NT2/D1 (cell line): Measurements from ENCODE around the gene HLX.

Experiments used
- DNase-seq: peaks from one replicate; pipeline ENCODE4 v3.0.0-alpha.2; 2011; ENCODE audit warnings: low read depth, low spot score
- H3K27me3 ChIP-seq: 2 replicates; pipeline ENCODE4 v1.6.0; 2011; ENCODE audit warnings: mild to moderate bottlenecking; ENCODE audit not compliant: insufficient read length, insufficient read depth
- H3K36me3 ChIP-seq: 2 replicates; pipeline ENCODE4 v1.6.1; 2011; ENCODE audit warnings: mild to moderate bottlenecking, low read length, mixed read lengths; ENCODE audit not compliant: insufficient read depth, insufficient read length
- H3K4me1 ChIP-seq: 2 replicates; pipeline ENCODE4 v1.5.1; 2011; ENCODE audit not compliant: insufficient read depth, insufficient read length
- H3K4me3 ChIP-seq: 2 replicates; pipeline ENCODE4 v1.5.1; 2011; ENCODE audit warnings: low read depth; ENCODE audit not compliant: insufficient read length
- H3K9ac ChIP-seq: 2 replicates; pipeline ENCODE4 v1.6.0; 2011; ENCODE audit warnings: low read depth; ENCODE audit not compliant: insufficient read length
- H3K9me3 ChIP-seq: 2 replicates; pipeline ENCODE4 v1.5.1; 2011; ENCODE audit warnings: mild to moderate bottlenecking, low read length; ENCODE audit not compliant: insufficient read depth
- SUZ12 ChIP-seq: IDR thresholded peaks from 2 replicates; pipeline ENCODE4 v1.6.1; 2011; ENCODE audit not compliant: insufficient read length, insufficient read depth; ENCODE audit errors: extremely low read depth
- YY1 ChIP-seq: IDR thresholded peaks from 2 replicates; pipeline ENCODE4 v1.6.1; 2011; ENCODE audit not compliant: insufficient read length, insufficient read depth
- ZNF274 ChIP-seq: IDR thresholded peaks from 2 replicates; pipeline ENCODE4 v1.6.1; 2011; ENCODE audit warnings: mild to moderate bottlenecking, low read depth, low read length

Gene HLX

DNA sequence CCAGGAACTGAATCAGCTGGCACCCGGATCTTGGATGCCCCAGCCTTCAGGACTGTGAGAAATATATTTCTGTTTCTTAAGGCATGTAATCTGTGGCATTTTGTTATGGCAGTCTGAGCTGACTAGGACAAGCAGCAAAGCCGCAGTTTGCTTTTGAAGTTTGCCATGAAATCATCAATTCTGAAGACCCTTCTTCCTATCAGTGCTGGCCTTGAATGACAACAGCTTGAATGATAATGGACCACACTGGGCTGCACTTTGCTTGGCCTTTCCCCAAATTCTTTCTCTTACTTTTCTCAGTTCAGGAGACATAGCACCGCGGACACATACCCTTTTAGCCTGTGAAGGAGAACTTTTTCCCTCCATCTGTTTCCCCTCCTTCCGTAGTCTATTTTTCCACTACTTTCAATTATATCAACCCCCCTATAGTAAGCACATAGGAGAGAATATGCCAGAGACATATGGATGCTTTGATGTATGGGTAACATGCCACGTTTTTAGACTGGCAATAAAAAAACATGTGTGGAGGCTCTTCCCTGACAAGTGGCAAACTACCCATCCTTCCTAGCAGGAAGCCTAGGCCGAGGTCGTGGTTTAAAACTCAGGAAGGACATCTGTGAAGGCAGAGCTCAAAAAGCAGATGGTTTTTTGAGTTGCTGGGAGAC, 42.9 kb downstream of the HLX start:
- Histone ChIP-seq H3K4me3 (no peak overlapping the region), H3K36me3 (no peaks in the 10 kb centered on the region), H3K9me3 (no peaks in the 10 kb centered on the region), H3K27me3 (no peaks in the 10 kb centered on the region), H3K9ac (no peak overlapping the region), H3K4me1 (peaks cover 2% of the 10 kb centered on the region)
- TF ChIP-seq ZNF274 = no peak
- no peak for TF ChIP-seq SUZ12
- TF ChIP-seq YY1 = no peak
- peak; percentile 62 for DNase-seq

DNA sequence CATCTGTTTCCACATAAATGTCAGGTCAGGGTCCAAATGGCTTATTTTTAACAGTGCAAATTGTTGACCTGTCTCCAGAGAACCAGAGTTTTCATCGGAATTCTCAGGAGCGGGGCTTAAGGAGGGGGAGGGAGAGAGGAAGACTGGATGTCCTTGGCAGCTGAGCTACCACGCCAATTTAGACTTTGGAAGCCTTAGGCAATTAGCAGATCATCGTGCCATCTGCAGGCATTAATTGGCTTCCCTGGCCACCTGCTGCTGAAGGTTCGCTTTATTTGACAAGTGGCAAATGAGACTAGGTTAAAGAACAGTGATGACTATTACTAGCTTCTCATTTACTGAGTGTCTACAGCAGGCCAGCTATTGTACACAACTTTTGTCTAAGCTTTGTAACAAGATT, 43.7 kb downstream of the HLX start:
- Histone ChIP-seq H3K9me3 (no peaks in the 10 kb centered on the region), H3K36me3 (no peaks in the 10 kb centered on the region), H3K4me1 (peaks cover 2% of the 10 kb centered on the region), H3K9ac (no peak overlapping the region), H3K27me3 (no peaks in the 10 kb centered on the region), H3K4me3 (no peak overlapping the region)
- no peak for DNase-seq
- TF ChIP-seq SUZ12 (no peak), ZNF274 (no peak), YY1 (no peak)

DNA sequence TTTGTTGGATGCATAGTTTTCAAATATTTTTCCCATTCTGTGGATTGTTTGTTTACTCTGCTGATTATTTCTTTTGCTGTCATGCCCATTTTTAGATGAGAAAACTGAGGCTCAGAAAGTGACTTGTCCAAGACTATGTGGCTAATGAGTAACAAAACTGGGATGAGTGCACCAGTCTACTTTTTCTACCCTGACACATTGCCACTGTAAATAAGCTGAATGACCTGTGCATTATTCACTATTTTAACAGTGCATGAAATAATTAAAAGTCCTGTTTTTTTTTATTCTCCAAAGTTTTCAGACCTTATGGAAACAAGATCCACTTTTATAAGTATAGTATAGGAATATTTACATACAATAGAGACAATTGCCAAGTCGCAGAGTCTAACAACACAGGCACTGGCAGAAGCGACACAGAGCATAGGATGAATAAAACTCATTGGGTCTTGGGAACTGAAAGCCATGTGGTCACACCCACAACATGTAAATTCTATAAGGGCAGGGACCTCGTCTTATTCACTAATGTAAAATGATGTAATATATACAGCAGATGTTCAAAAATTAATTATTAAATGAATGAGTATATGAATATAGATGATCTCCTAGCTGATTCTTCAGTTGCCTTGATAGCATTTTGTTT, 45.2 kb downstream of the HLX start:
- no peaks in the 10 kb centered on the region for H3K36me3 ChIP-seq
- no peak for TF ChIP-seq SUZ12
- TF ChIP-seq YY1 = no peak
- TF ChIP-seq ZNF274 = no peak
- no peaks in the 10 kb centered on the region for H3K27me3 ChIP-seq
- H3K9ac ChIP-seq = no peak overlapping the region
- no peak overlapping the region for H3K4me3 ChIP-seq
- no peaks in the 10 kb centered on the region for H3K9me3 ChIP-seq
- DNase-seq = no peak
- peaks cover 2% of the 10 kb centered on the region for H3K4me1 ChIP-seq

DNA sequence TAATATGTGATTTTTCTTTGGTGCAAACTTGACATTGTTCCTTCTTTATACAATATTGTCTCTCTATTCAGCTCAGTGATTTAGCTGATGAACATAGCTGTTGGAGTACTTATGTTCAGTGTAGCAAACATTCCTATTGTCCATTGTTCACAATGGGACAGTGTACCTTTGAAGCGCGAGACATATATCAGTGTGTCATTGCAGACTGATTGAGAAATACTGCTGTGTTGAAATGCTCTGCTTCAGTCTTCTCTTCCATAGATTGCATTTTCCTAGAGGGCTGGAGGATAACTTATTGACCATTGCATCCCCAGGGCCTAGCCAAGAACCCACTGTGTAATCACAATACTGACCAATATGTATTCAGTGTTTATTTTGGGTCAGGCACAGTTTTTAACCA, 46.5 kb downstream of the HLX start:
- H3K27me3 ChIP-seq = no peaks in the 10 kb centered on the region
- H3K9me3 ChIP-seq = no peaks in the 10 kb centered on the region
- no peaks in the 10 kb centered on the region for H3K36me3 ChIP-seq
- peaks cover 2% of the 10 kb centered on the region for H3K4me1 ChIP-seq
- no peak for DNase-seq
- no peak overlapping the region for H3K4me3 ChIP-seq
- no peak overlapping the region for H3K9ac ChIP-seq
- TF ChIP-seq ZNF274 = no peak
- TF ChIP-seq SUZ12 = no peak
- TF ChIP-seq YY1 = no peak

DNA sequence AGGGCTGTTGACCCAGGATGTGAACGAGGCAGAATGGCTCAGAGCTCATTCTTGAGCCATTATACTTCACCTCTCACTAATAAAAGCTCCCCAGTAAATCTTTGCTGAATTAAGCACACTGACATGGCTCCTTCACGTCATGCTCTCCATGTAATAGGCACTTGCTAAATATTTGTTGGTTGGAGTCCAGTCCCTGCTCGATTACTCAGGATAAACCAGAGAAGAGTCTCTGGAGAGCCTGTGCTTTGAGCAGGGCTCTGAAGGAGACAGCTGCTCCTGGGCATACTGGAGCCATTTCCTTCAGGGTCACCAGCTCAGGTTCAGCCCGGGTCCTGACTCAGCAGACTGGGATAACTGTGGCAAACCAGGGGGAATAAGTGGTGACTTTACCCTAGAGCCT, 46.9 kb downstream of the HLX start:
- Histone ChIP-seq H3K27me3 (no peaks in the 10 kb centered on the region), H3K4me1 (peaks cover 2% of the 10 kb centered on the region), H3K4me3 (no peak overlapping the region), H3K36me3 (no peaks in the 10 kb centered on the region), H3K9ac (no peak overlapping the region), H3K9me3 (no peaks in the 10 kb centered on the region)
- DNase-seq = no peak
- TF ChIP-seq ZNF274 = no peak
- no peak for TF ChIP-seq YY1
- no peak for TF ChIP-seq SUZ12

DNA sequence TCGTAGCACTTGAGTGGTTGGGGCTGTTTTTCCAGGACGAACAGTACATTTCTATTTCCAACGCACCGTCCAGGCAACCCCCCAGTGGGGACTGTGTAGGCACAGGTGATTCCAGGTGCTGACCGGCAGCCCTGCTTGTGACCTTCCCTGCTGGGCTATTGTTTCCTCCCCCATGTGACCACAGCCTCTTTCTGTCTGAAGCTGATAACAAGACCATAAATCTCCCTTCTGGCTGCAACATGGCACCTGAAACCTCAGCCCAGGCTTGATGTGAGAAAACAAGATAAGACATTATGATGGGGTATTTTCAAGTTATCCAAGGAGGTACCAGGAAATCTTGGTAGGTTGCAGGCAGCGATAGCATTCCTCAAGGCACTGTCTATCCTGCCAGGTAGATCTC, 48.2 kb downstream of the HLX start:
- no peak for DNase-seq
- H3K27me3 ChIP-seq = no peaks in the 10 kb centered on the region
- H3K9me3 ChIP-seq = no peaks in the 10 kb centered on the region
- no peaks in the 10 kb centered on the region for H3K36me3 ChIP-seq
- peaks cover 2% of the 10 kb centered on the region for H3K4me1 ChIP-seq
- TF ChIP-seq SUZ12 = no peak
- no peak for TF ChIP-seq YY1
- TF ChIP-seq ZNF274 = no peak
- H3K4me3 ChIP-seq = no peak overlapping the region
- no peak overlapping the region for H3K9ac ChIP-seq

DNA sequence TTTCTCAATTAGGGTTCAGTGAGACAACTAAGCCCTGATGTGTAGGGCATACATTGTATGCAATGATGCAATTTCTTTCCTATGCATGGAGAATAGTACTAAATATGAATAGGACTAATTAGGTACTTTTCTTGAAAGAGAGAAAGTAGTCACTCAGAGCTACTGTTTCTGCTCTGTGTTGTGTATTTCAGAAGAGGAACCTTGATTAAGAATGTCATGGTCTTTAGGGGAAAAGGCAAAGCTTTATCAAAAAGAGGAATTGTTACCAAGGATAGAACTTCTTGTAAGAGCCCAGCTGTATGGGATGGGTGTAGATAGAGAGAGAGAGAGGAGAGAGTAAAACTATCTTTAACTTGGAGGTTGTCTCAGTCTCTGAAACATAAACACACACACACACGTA, 49.1 kb downstream of the HLX start:
- H3K27me3 ChIP-seq = no peaks in the 10 kb centered on the region
- TF ChIP-seq YY1 (no peak), ZNF274 (no peak)
- no peaks in the 10 kb centered on the region for H3K9me3 ChIP-seq
- no peaks in the 10 kb centered on the region for H3K36me3 ChIP-seq
- H3K4me1 ChIP-seq = no peaks in the 10 kb centered on the region
- H3K9ac ChIP-seq = no peak overlapping the region
- no peak for DNase-seq
- no peak overlapping the region for H3K4me3 ChIP-seq
